ENCODE results near the gene GGCT. TPM values are rescaled to one million over a fixed set of nuclear protein-coding genes. Genes with fewer than 3 reads are reported as not detected.

Gene GGCT
- total and polyA plus RNA-seq, 2 donors (not counting 3 experiments of a cell fraction or from before 2014, with no cell fraction given) = 21.1 to 44.3 TPM

DNA sequence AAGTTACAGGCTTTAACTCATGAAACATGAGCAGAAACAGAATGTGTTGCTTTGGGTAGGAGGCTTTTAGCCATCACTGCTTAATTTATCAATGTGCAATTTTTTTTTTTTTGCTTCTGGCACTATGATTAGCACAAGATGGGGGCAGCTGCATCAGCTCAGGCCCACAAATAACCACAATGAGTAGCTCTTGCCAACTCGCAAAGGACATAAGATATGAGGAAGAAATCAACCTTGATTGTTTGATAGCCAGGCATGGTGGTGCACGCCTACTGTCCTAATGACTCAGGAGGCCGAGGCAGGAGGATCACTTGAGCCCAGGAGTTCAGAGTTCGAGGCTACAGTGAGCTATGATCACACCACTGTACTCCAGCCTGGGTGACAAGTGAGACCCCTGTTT lies 38.4 kb downstream of the GGCT start:
- Histone ChIP-seq H3K79me2 (ENCODE audit: control insufficient read depth, insufficient read depth, low read length) (peaks cover 64% of the 10 kb centered on the region), H3K27me3 (ENCODE audit: control insufficient read depth in 2 of 2, insufficient read depth in 2 of 2, low read length in 2 of 2) (no peaks in the 10 kb centered on the region), H3K27ac (ENCODE audit: insufficient read depth, low read depth, low read length) (no peak overlapping the region), H2AFZ (ENCODE audit: low read depth, low read length) (no peak overlapping the region), H3K36me3 (ENCODE audit: control insufficient read depth in 2 of 2, extremely low read depth in 1 of 2, insufficient read depth in 2 of 2, low read length in 2 of 2) (peaks cover 0 to 4% of the 10 kb centered on the region in 2 experiments), H3K9me1 (replicated peaks; ENCODE audit: control insufficient read depth, extremely low read depth, insufficient read depth, low read length) (no peaks in the 10 kb centered on the region), H3K9me3 (replicated peaks; ENCODE audit: control insufficient read depth, insufficient read depth, low read length) (no peaks in the 10 kb centered on the region), H3K4me2 (ENCODE audit: insufficient read depth, low read length) (no peak overlapping the region), H3K9ac (replicated peaks; ENCODE audit: extremely low read depth, insufficient read depth, low read length) (no peak overlapping the region), H3K4me1 (ENCODE audit: control insufficient read depth, extremely low read depth, insufficient read depth, low read length) (peaks cover 31% of the 10 kb centered on the region), H3K4me3 (replicated peaks in 1 of 3; ENCODE audit: insufficient read depth in 1 of 3, low read depth in 1 of 3, low read length in 3 of 3) (no peak overlapping the region), H4K20me1 (replicated peaks; ENCODE audit: control insufficient read depth, extremely low read depth, insufficient read depth, low read length) (no peaks in the 10 kb centered on the region)
- FAIRE-seq = peak; percentile 18
- ChIA-PET POLR2A (no interaction called here), CTCF (interaction anchor here (0.6 to 0.9 kb wide), 3 partner anchors 12 to 98 kb away, joined by 3 to 4 read pairs (median 3); partner anchors contain the start of gene NOD1)
- intact Hi-C loops (cut with micrococcal nuclease) (loop anchor here (5.0 kb wide), 1 partner anchor 304 kb away; no protein-coding TSS in a partner anchor), dilution Hi-C loops (cut with MboI; ENCODE audit: extremely low pct_ligation_motif_present, low sequenced_read_pairs) (no loop called here)
- no TSS peak for BruUV-seq (replicated peaks)
- no peak for DNase-seq (ENCODE audit: low read depth, low spot score)
- no peak for TF ChIP-seq MAX (IDR thresholded peaks at IDR 0.05; ENCODE audit: insufficient read depth, insufficient read length)
- no peak for TF ChIP-seq FOS (IDR thresholded peaks at IDR 0.05; ENCODE audit: borderline replicate concordance, insufficient read depth, low read length)
- no peak for TF ChIP-seq POLR2A (IDR thresholded peaks at IDR 0.05; ENCODE audit: low read depth, low read length)
- no peak for TF ChIP-seq JUN (IDR thresholded peaks at IDR 0.05; ENCODE audit: borderline replicate concordance, insufficient read depth, insufficient read length, low read depth)
- no peak for TF ChIP-seq GATA2 (IDR thresholded peaks at IDR 0.05; ENCODE audit: insufficient read depth, insufficient read length, low read depth, low read length)
- TF ChIP-seq MYC (IDR thresholded peaks at IDR 0.05; ENCODE audit: low read depth, low read length) = no peak
- no peak for TF ChIP-seq EZH2 (IDR thresholded peaks at IDR 0.05; ENCODE audit: borderline replicate concordance, low read depth, low read length, severe bottlenecking)
- TF ChIP-seq CTCF (IDR thresholded peaks at IDR 0.05; ENCODE audit: extremely low read depth in 1 of 2, insufficient read depth in 1 of 2, low read depth in 1 of 2, low read length in 2 of 2) = no peak
- TF ChIP-seq POLR2AphosphoS5 (IDR thresholded peaks at IDR 0.05; ENCODE audit: insufficient read depth, low read depth, low read length) = no peak
